Measurements from ENCODE around the gene TRIO. TPM values are rescaled to one million over a fixed set of nuclear protein-coding genes. Genes with fewer than 3 reads are reported as not detected.

Gene TRIO
- total RNA-seq, 1 experiment from 2014 or later, result 68.4 TPM

- Histone ChIP-seq H3K27ac (ENCODE audit: low read depth, low read length) (no peak overlapping the region), H3K9me2 (ENCODE audit: insufficient read depth) (no peaks in the 10 kb centered on the region), H3K4me2 (ENCODE audit: low read length) (no peak overlapping the region), H3K36me3 (ENCODE audit: control insufficient read depth in 1 of 2, insufficient read depth in 2 of 2, low read length in 2 of 2) (no peaks in the 10 kb centered on the region), H2AFZ (ENCODE audit: low read depth, low read length, poor library complexity, severe bottlenecking) (no peak overlapping the region), H3K9ac (ENCODE audit: low read length) (no peak overlapping the region), H4K20me1 (ENCODE audit: insufficient read depth) (peaks cover 13% of the 10 kb centered on the region; the same call in 1 of the 2 replicates), H3K9me3 (ENCODE audit: control insufficient read depth in 1 of 2, insufficient read depth in 1 of 2, low read depth in 1 of 2, low read length in 2 of 2) (no peaks in the 10 kb centered on the region), H3K27me3 (ENCODE audit: insufficient read depth, low read length) (no peaks in the 10 kb centered on the region), H3K4me1 (ENCODE audit: control insufficient read depth in 1 of 2, insufficient read depth in 2 of 2, low read length in 2 of 2) (peaks cover 8 to 13% of the 10 kb centered on the region in 2 experiments; a peak in 3 of 4 replicates), H3K4me3 (replicated peaks in 1 of 2; ENCODE audit: low read depth in 1 of 2, low read length in 2 of 2) (no peak overlapping the region), H3K79me2 (ENCODE audit: insufficient read depth, low read length) (peaks cover 94% of the 10 kb centered on the region)
- POLR2A ChIA-PET, result no interaction called here
- no peak for ATAC-seq
- intact Hi-C loops (cut with micrococcal nuclease), result no loop called here
- no peak for TF ChIP-seq ZNF274 (IDR thresholded peaks at IDR 0.05; ENCODE audit: low read depth, low read length)
- no peak for TF ChIP-seq ZFX (IDR thresholded peaks at IDR 0.05)
- TF ChIP-seq SP1 (IDR thresholded peaks at IDR 0.05; ENCODE audit: low read depth), result no peak
- TF ChIP-seq CBX3 (IDR thresholded peaks at IDR 0.05; ENCODE audit: low read depth), result no peak
- no peak for TF ChIP-seq EZH2 (IDR thresholded peaks at IDR 0.05)
- TF ChIP-seq ZBTB33 (IDR thresholded peaks at IDR 0.05; ENCODE audit: extremely low read depth, insufficient replicate concordance, low read length), result no peak
- no peak for TF ChIP-seq JUND (IDR thresholded peaks at IDR 0.05)
- no peak for TF ChIP-seq SRF (IDR thresholded peaks at IDR 0.05; ENCODE audit: low read depth)
- no peak for TF ChIP-seq TCF7L2 (IDR thresholded peaks at IDR 0.05; ENCODE audit: borderline replicate concordance, extremely low read depth, insufficient read depth, insufficient read length)
- no peak for DNase-seq (ENCODE audit: low read depth, low spot score)
- RAD21 ChIA-PET (ENCODE audit: low non-redundant PET in 1 of 2, low total read pairs in 2 of 2, uncharacterized antibody in 2 of 2, unreplicated experiment in 2 of 2), result no interaction called here
- no TSS peak for BruUV-seq (replicated peaks)
- CTCF ChIA-PET, result no interaction called here
These were observed 74.9 kb downstream of the TRIO start for GRCh38 chr5:14218011-14218410.

DNA sequence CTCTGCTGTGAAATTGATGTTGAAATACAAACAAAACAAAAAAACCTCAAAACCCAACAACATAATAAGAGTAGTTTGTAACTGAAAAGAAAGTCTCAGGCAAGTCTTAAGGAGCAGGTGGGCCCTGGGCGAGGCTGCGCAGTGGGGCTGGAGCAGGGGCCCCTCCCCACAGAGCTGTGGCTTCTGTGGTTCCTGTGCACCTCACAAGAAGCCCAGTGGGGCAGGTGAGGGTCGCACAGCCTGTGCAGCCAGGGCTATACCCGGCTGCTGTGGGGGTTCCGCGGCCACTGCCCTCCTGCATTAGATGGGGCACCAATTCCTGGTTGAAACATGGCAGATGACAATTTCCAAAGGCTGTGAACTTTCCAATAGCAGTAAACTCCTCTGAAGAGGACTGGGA lies 75.3 kb downstream of the TRIO start:
- H3K9me3 ChIP-seq (ENCODE audit: control insufficient read depth in 1 of 2, insufficient read depth in 1 of 2, low read depth in 1 of 2, low read length in 2 of 2), result no peaks in the 10 kb centered on the region
- TF ChIP-seq CBX3 (IDR thresholded peaks at IDR 0.05; ENCODE audit: low read depth) (no peak), RAD21 (IDR thresholded peaks at IDR 0.05; ENCODE audit: low read depth) (no peak), SP1 (IDR thresholded peaks at IDR 0.05; ENCODE audit: low read depth) (no peak), FOSL1 (IDR thresholded peaks at IDR 0.05; ENCODE audit: low read depth) (no peak), JUND (IDR thresholded peaks at IDR 0.05) (no peak), SIN3A (IDR thresholded peaks at IDR 0.05; ENCODE audit: low read depth) (no peak), POLR2A (IDR thresholded peaks at IDR 0.05; ENCODE audit: borderline replicate concordance, extremely low read depth, insufficient read depth, insufficient read length) (no peak), EZH2phosphoT487 (IDR thresholded peaks at IDR 0.05; ENCODE audit: borderline replicate concordance) (no peak), EGR1 (IDR thresholded peaks at IDR 0.05; ENCODE audit: low read depth) (no peak), ELF1 (IDR thresholded peaks at IDR 0.05; ENCODE audit: borderline replicate concordance, low read depth) (no peak), ZBTB33 (IDR thresholded peaks at IDR 0.05; ENCODE audit: extremely low read depth, insufficient replicate concordance, low read length) (no peak), TCF7L2 (IDR thresholded peaks at IDR 0.05; ENCODE audit: borderline replicate concordance, extremely low read depth, insufficient read depth, insufficient read length) (no peak)
- TF ChIP-seq, protein P1, sequence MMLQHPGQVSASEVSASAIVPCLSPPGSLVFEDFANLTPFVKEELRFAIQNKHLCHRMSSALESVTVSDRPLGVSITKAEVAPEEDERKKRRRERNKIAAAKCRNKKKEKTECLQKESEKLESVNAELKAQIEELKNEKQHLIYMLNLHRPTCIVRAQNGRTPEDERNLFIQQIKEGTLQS (IDR thresholded peaks at IDR 0.05), result no peak
- H3K4me3 ChIP-seq (replicated peaks in 1 of 2; ENCODE audit: low read depth in 1 of 2, low read length in 2 of 2), result no peak overlapping the region
- H3K9ac ChIP-seq (ENCODE audit: low read length), result no peak overlapping the region
- no peak overlapping the region for H3K4me2 ChIP-seq (ENCODE audit: low read length)
- H3K4me1 ChIP-seq (ENCODE audit: control insufficient read depth in 1 of 2, insufficient read depth in 2 of 2, low read length in 2 of 2), result peaks cover 8 to 13% of the 10 kb centered on the region in 2 experiments; a peak in 3 of 4 replicates
- no TSS peak for BruUV-seq (replicated peaks)
- POLR2A ChIA-PET, result no interaction called here
- H4K20me1 ChIP-seq (ENCODE audit: insufficient read depth), result peaks cover 13% of the 10 kb centered on the region; the same call in 1 of the 2 replicates
- H3K79me2 ChIP-seq (ENCODE audit: insufficient read depth, low read length), result peaks cover 94% of the 10 kb centered on the region
- H3K36me3 ChIP-seq (ENCODE audit: control insufficient read depth in 1 of 2, insufficient read depth in 2 of 2, low read length in 2 of 2), result no peaks in the 10 kb centered on the region
- CTCF ChIA-PET, result no interaction called here
- no peak for DNase-seq (ENCODE audit: low read depth, low spot score)
- H2AFZ ChIP-seq (ENCODE audit: low read depth, low read length, poor library complexity, severe bottlenecking), result no peak overlapping the region
- no peak for ATAC-seq
- H3K27me3 ChIP-seq (ENCODE audit: insufficient read depth, low read length), result no peaks in the 10 kb centered on the region
- H3K27ac ChIP-seq (ENCODE audit: low read depth, low read length), result no peak overlapping the region
- no peaks in the 10 kb centered on the region for H3K9me2 ChIP-seq (ENCODE audit: insufficient read depth)
- intact Hi-C loops (cut with micrococcal nuclease), result no loop called here
- RAD21 ChIA-PET (ENCODE audit: low non-redundant PET in 1 of 2, low total read pairs in 2 of 2, uncharacterized antibody in 2 of 2, unreplicated experiment in 2 of 2), result no interaction called here

Measured in HCT116 (cell line).